ENCODE measurements around the gene FGF1. TPM values are rescaled to one million over a fixed set of nuclear protein-coding genes. Genes with fewer than 3 reads are reported as not detected.

The FGF1 gene
- total RNA-seq, 1 experiment from 2014 or later: not detected

- Histone ChIP-seq H3K4me3 (no peak overlapping the region), H3K27ac (no peak overlapping the region), H3K27me3 (0 out of 2 replicates have a peak, but pooled peaks cover 2% of the 10 kb centered on the region), H3K9me3 (replicated peaks) (no peaks in the 10 kb centered on the region), H3K4me1 (peaks cover 13% of the 10 kb centered on the region), H3K36me3 (no peaks in the 10 kb centered on the region)
- DNase-seq: no peak
Measured at GRCh38 chr5:142668336-142668735, 17.6 kb downstream of the FGF1 start.

GRCh38 chr5:142667831-142668230 is 18.1 kb downstream of the FGF1 start:
- 0 out of 2 replicates have a peak, but pooled peaks cover 2% of the 10 kb centered on the region for H3K27me3 ChIP-seq
- no peaks in the 10 kb centered on the region for H3K9me3 ChIP-seq (replicated peaks)
- DNase-seq: no peak
- H3K4me3 ChIP-seq: no peak overlapping the region
- no peak overlapping the region for H3K27ac ChIP-seq
- H3K36me3 ChIP-seq: no peaks in the 10 kb centered on the region
- peaks cover 13% of the 10 kb centered on the region for H3K4me1 ChIP-seq

DNA sequence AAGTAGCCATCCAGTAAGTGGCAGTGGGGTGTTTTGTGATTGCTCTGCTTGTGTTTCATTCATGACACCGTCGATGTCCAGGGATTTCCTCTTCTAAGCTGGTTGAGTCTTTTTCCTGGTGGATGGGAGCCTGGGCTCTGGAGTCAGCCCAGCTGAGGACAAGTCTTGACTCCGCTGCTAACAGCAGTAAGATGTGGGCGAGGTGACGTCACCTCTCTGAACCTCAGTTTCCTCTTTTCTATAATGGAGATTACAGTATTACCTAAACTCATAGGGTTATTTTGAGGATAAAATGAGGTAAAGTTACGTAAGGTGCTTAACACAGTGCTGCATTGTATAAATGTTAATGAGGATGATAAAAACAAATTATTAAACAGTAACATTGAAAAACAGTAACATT is 21.3 kb downstream of the FGF1 start:
- Histone ChIP-seq H3K27me3 (0 out of 2 replicates have a peak, but pooled peaks cover 2% of the 10 kb centered on the region), H3K9me3 (replicated peaks) (no peaks in the 10 kb centered on the region; the same call in 1 of the 2 replicates), H3K27ac (no peak overlapping the region), H3K4me1 (no peaks in the 10 kb centered on the region), H3K36me3 (no peaks in the 10 kb centered on the region), H3K4me3 (no peak overlapping the region)
- no peak for DNase-seq

DNA sequence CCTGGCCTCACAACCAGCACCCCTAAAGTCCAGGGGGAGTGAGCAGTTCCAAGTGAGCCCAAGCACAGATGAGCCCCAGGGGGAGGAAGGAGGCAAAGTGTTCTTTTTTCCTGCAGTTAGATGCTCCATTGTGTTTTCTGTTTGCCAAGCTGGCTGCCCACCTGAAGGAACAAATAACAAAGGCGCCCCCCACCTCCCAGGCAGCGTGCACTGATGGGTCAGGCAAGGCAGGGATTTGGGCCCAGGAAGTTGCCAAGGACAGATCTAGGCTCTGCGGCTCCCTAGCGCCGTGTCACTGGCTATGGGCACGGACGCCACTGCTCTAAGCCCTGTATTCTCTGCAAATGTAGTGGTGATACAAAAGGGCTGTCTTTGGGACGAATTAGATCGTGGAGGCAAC is 21.8 kb downstream of the FGF1 start:
- Histone ChIP-seq H3K4me3 (no peak overlapping the region), H3K9me3 (replicated peaks) (no peaks in the 10 kb centered on the region; the same call in 1 of the 2 replicates), H3K36me3 (no peaks in the 10 kb centered on the region), H3K27me3 (0 out of 2 replicates have a peak, but pooled peaks cover 2% of the 10 kb centered on the region), H3K4me1 (no peaks in the 10 kb centered on the region), H3K27ac (no peak overlapping the region)
- DNase-seq: no peak

DNA sequence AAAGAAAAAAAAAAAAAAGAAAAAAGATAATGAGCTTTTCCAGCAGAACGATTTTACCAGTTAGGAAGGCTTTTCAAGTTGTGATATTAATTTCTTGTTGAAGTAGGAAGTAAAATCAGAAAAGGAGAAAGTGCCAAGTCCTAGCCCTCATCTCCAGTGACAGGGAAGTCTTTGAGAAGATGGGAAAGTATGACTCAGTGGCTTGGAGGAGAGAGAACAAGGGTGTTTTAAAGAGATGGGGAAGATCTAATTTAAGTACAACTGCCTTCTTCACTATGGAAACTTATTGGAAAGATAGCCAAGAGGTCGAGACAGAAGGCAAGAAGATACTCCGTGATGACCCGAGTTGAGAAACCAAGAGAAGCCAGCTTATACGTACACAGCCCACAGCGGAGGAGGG is 22.6 kb downstream of the FGF1 start:
- Histone ChIP-seq H3K27ac (no peak overlapping the region), H3K9me3 (replicated peaks) (no peaks in the 10 kb centered on the region; the same call in 1 of the 2 replicates), H3K4me1 (no peaks in the 10 kb centered on the region), H3K4me3 (no peak overlapping the region), H3K36me3 (no peaks in the 10 kb centered on the region), H3K27me3 (0 out of 2 replicates have a peak, but pooled peaks cover 2% of the 10 kb centered on the region)
- no peak for DNase-seq

DNA sequence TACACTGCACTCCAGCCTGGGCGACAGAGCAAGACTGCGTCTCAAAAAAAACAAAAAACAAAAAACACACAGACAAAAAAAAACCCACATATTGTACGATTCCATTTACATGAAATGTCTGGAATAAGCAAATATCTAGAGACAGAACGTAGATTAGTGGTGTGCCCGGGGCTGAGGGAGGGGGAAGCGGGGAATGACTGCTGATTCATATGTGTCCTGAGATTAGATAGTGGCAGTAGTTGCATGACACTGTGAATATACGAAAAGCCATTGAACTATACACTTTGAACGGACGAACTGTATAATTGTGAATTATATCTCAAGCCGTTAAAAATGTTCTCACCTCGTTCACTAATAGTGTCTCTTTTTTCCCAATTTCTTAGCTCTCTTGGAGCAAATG is 23.9 kb downstream of the FGF1 start:
- no peak for DNase-seq
- Histone ChIP-seq H3K36me3 (no peaks in the 10 kb centered on the region), H3K27me3 (no peaks in the 10 kb centered on the region), H3K4me3 (no peak overlapping the region), H3K27ac (no peak overlapping the region), H3K9me3 (replicated peaks) (no peaks in the 10 kb centered on the region; the same call in 1 of the 2 replicates), H3K4me1 (no peaks in the 10 kb centered on the region)

DNA sequence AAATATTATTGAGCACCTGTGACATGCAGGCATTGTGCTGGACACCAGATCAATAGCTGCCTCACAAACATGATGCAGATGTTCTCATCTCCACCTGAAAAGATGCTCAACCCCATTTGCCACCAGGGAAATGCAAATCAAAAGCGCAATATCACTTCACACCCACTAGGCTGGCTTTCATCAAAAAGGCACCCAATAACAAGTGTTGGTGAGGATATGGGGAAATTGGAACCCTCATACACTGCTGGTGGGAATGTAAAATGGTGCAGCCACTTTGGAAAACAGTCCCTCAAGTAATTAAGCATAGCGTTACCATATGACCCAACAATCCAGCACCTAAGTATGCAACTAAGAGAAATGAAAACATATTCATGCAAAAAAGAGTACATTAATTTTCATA is 24.7 kb downstream of the FGF1 start:
- no peak overlapping the region for H3K27ac ChIP-seq
- H3K27me3 ChIP-seq: no peaks in the 10 kb centered on the region
- no peak overlapping the region for H3K4me3 ChIP-seq
- no peaks in the 10 kb centered on the region; the same call in 1 of the 2 replicates for H3K9me3 ChIP-seq (replicated peaks)
- no peak for DNase-seq
- no peaks in the 10 kb centered on the region for H3K4me1 ChIP-seq
- H3K36me3 ChIP-seq: no peaks in the 10 kb centered on the region

GRCh38 chr5:142660731-142661130 is 25.2 kb downstream of the FGF1 start:
- no peak overlapping the region for H3K4me3 ChIP-seq
- H3K9me3 ChIP-seq (replicated peaks): no peaks in the 10 kb centered on the region; the same call in 1 of the 2 replicates
- no peaks in the 10 kb centered on the region for H3K4me1 ChIP-seq
- H3K36me3 ChIP-seq: no peaks in the 10 kb centered on the region
- no peak for DNase-seq
- no peak overlapping the region for H3K27ac ChIP-seq
- no peaks in the 10 kb centered on the region for H3K27me3 ChIP-seq

- Histone ChIP-seq H3K27ac (no peak overlapping the region), H3K36me3 (no peaks in the 10 kb centered on the region), H3K4me3 (no peak overlapping the region), H3K9me3 (replicated peaks) (no peaks in the 10 kb centered on the region; the same call in 1 of the 2 replicates), H3K27me3 (peaks cover 4% of the 10 kb centered on the region; the same call in 1 of the 2 replicates), H3K4me1 (no peaks in the 10 kb centered on the region)
- no peak for DNase-seq
Measured at GRCh38 chr5:142660196-142660595, 25.7 kb downstream of the FGF1 start.

DNA sequence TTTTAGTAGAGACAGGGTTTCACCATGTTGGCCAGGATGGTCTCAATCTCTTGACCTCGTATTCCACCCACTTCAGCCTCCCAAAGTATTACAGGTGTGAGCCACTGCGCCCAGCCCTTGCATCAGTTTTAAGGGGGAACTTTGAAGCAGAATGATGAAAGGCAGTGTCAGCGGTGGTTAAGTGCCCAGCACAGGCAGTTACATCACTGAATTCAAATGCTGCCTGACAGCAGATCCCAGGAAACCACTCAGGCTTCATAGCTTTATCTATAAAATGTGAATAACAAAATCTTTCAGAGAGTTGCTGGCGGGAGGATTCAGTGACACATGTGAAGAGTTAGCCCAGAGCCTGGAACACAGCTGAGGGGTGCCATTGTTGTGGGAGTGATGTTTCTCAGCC is 26.5 kb downstream of the FGF1 start:
- no peak overlapping the region for H3K4me3 ChIP-seq
- H3K27me3 ChIP-seq: peaks cover 9% of the 10 kb centered on the region; the same call in 1 of the 2 replicates
- DNase-seq: no peak
- H3K36me3 ChIP-seq: no peaks in the 10 kb centered on the region
- no peaks in the 10 kb centered on the region; the same call in 1 of the 2 replicates for H3K9me3 ChIP-seq (replicated peaks)
- no peak overlapping the region for H3K27ac ChIP-seq
- H3K4me1 ChIP-seq: no peaks in the 10 kb centered on the region

GRCh38 chr5:142658278-142658677 is 27.6 kb downstream of the FGF1 start:
- no peak overlapping the region for H3K27ac ChIP-seq
- H3K4me3 ChIP-seq: no peak overlapping the region
- H3K36me3 ChIP-seq: no peaks in the 10 kb centered on the region
- H3K27me3 ChIP-seq: peaks cover 15% of the 10 kb centered on the region; the same call in 1 of the 2 replicates
- H3K4me1 ChIP-seq: no peaks in the 10 kb centered on the region
- no peak for DNase-seq
- H3K9me3 ChIP-seq (replicated peaks): no peaks in the 10 kb centered on the region; the same call in 1 of the 2 replicates

GRCh38 chr5:142657446-142657845 is 28.4 kb downstream of the FGF1 start:
- H3K27me3 ChIP-seq: peaks cover 16% of the 10 kb centered on the region; the same call in 1 of the 2 replicates
- DNase-seq: no peak

GRCh38 chr5:142655339-142656267 is 30.3 kb downstream of the FGF1 start:
- Histone ChIP-seq H3K9me3 (replicated peaks) (no peaks in the 10 kb centered on the region), H3K36me3 (no peaks in the 10 kb centered on the region), H3K27ac (no peak overlapping the region), H3K27me3 (peaks cover 16% of the 10 kb centered on the region; the same call in 1 of the 2 replicates), H3K4me3 (no peak overlapping the region), H3K4me1 (no peaks in the 10 kb centered on the region)
- peak; percentile 66 to 84 for DNase-seq

More at GRCh38 chr5:142657446-142657845, 28.4 kb downstream of the FGF1 start:
- H3K27ac ChIP-seq: no peak overlapping the region
- no peaks in the 10 kb centered on the region for H3K36me3 ChIP-seq
- no peaks in the 10 kb centered on the region; the same call in 1 of the 2 replicates for H3K9me3 ChIP-seq (replicated peaks)
- no peak overlapping the region for H3K4me3 ChIP-seq
- no peaks in the 10 kb centered on the region for H3K4me1 ChIP-seq

DNA sequence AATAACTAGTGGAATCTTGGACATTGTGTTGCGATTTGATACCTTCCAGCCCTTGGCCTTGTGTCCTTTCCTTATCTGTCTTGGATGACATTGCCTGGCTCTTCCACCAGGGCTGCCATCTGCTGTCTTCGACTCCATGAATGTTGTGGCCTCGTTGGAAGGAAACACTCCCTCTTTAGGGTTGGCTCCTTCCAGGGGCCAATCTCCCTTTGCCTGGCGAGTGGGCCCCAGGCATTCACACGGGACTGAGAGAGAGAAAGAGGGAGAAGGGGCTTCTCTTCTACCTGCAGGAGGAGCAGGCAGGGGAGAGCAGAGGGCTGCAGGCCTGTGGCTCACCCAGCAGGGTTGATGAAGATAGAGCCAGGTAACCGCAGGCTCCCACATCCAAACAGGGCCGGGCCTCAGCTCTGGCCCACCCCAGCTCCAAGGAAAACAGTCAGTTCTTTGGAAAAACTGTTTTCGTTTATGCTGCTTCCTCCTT is 31.3 kb downstream of the FGF1 start:
- Histone ChIP-seq H3K27ac (no peak overlapping the region), H3K36me3 (no peaks in the 10 kb centered on the region), H3K9me3 (replicated peaks) (no peaks in the 10 kb centered on the region)

GRCh38 chr5:142653321-142653720 is 32.6 kb downstream of the FGF1 start:
- Histone ChIP-seq H3K4me1 (no peaks in the 10 kb centered on the region), H3K36me3 (no peaks in the 10 kb centered on the region), H3K27me3 (peaks cover 16% of the 10 kb centered on the region; the same call in 1 of the 2 replicates), H3K27ac (no peak overlapping the region), H3K4me3 (no peak overlapping the region), H3K9me3 (replicated peaks) (no peaks in the 10 kb centered on the region)
- no peak for DNase-seq

More for the DNA sequence above, 31.3 kb downstream of the FGF1 start:
- Histone ChIP-seq H3K4me3 (no peak overlapping the region), H3K27me3 (peaks cover 16% of the 10 kb centered on the region; the same call in 1 of the 2 replicates), H3K4me1 (no peaks in the 10 kb centered on the region)
- DNase-seq: no peak
